ENCODE data around the gene TIMMDC1.

- TF ChIP-seq CTCF (IDR thresholded peaks at IDR 0.05): no peak
- TF ChIP-seq POLR2A (IDR thresholded peaks at IDR 0.05): no peak
Observed at GRCh38 chr3:119490153-119490552, 8.2 kb upstream of the TIMMDC1 start.
